Heart left ventricle (tissue), 16 donors: ENCODE results near the gene SIL1. TPM values are rescaled to one million over a fixed set of nuclear protein-coding genes. Genes with fewer than 3 reads are reported as not detected.

Experiments used
- ATAC-seq, 4 donors: fragments of 200-7000 bp; cut with Tn5 transposase; one replicate each; pipeline ENCODE4 v1.9.1; 2020 to 2022; ENCODE audit warnings: moderate library complexity in 4 of 4, mild to moderate bottlenecking in 3 of 4, moderate number of reproducible peaks in 1 of 4
- DNase-seq, 5 donors: peaks; one replicate each; pipeline ENCODE4 v3.0.0-alpha.2; 2020
- H3K27ac ChIP-seq, 12 donors: fragments of 200-600 bp; sonication (generic) in 4 of 12; one replicate each; pipeline versions ENCODE4 v1.5.0 to v1.8.0; 2016 to 2022; ENCODE audit warnings: mild to moderate bottlenecking in 2 of 12
- H3K27me3 ChIP-seq, 9 donors: fragments of 200-600 bp; sonication (generic) in 2 of 9; one replicate each; pipeline versions ENCODE4 v1.5.1 to v1.8.0; 2016 to 2022; ENCODE audit warnings: mild to moderate bottlenecking in 3 of 9
- H3K36me3 ChIP-seq, 9 donors: fragments of 200-600 bp; sonication (generic) in 2 of 9; one replicate each; pipeline versions ENCODE4 v1.5.0 to v1.8.0; 2018 to 2022; ENCODE audit warnings: mild to moderate bottlenecking in 2 of 9
- H3K4me1 ChIP-seq, 12 donors: fragments of 200-600 bp; sonication (generic) in 4 of 12; one replicate each; pipeline versions ENCODE4 v1.5.0 to v1.8.0; 2016 to 2022; ENCODE audit warnings: mild to moderate bottlenecking in 3 of 12
- H3K4me3 ChIP-seq, 12 donors: fragments of 200-600 bp; sonication (generic) in 4 of 12; one replicate each; pipeline versions ENCODE4 v1.5.0 to v1.8.0; 2017 to 2022; ENCODE audit warnings: mild to moderate bottlenecking in 9 of 12, moderate library complexity in 4 of 12
- H3K9me3 ChIP-seq, 12 donors: fragments of 200-600 bp; sonication (generic) in 4 of 12; one replicate each; pipeline versions ENCODE4 v1.5.0 to v1.8.0; 2016 to 2022; ENCODE audit warnings: mild to moderate bottlenecking in 1 of 12
- CTCF ChIP-seq, 12 donors: fragments of 200-600 bp; sonication (generic) in 4 of 12; IDR thresholded peaks; one replicate each; pipeline versions ENCODE4 v1.5.0 to v1.8.0; 2018 to 2022; ENCODE audit warnings: antibody characterized with exemption in 12 of 12, mild to moderate bottlenecking in 5 of 12
- POLR2A ChIP-seq, 2 donors: fragments of 450-650 bp; IDR thresholded peaks; one replicate each; pipeline ENCODE4 v1.6.1; 2017; ENCODE audit warnings: antibody characterized with exemption in 2 of 2, mild to moderate bottlenecking in 2 of 2, moderate library complexity in 2 of 2
- WGBS, 4 donors: extraction: QIAGEN DNeasy Blood & Tissue Kit in 2 of 4; methylation state at CpG; one replicate each; pipeline versions ENCODE4 v1.1.5 to v1.1.7; 2013 to 2018; 5-methylcytosine and 5-hydroxymethylcytosine counted together
- intact Hi-C, 10 donors: fragments of 100-400 bp; cut with DNase I; formaldehyde crosslinking; loops; one replicate each; pipeline versions ENCODE4 v1.11.1 to v1.14.2; 2022
- polyA plus RNA-seq, 2 donors: library from polyadenylated mRNA; stranded (reverse); fragments of 200-250 nt; gene quantifications; one replicate each; pipeline ENCODE4 v1.2.3, GENCODE V29; 2013
- total RNA-seq, 9 donors: library from RNA; depleted of rRNA in 2 of 9; stranded (reverse); fragments of >200 nt in 2 of 9; fragmentation: NEBNext Ultra II Directional in 3 of 9; extraction: Animal tissue kit (Norgen Biotek cat#: 25700) in 3 of 9; gene quantifications; one replicate each; pipeline versions ENCODE4 v1.1.0 to v1.2.4, GENCODE V29; 2016 to 2023
- donor health status: ischemic (EF 13 %, LVEDD 7.1; RV severe dilation, severe dysfunction).
- donor health status: healthy with polysubstance abuse.
- donor health status: DM: no; HTN: yes; CAD: no.
- donor health status: DM: no; HTN: no; CAD: no.
- donor health status: ischemic (EF 25% LVEDD 6.9; RV normal size, moderate dysfunction).
- donor health status: ischemic (EF 25% LVEDD 5.7; RV mildly dilated, moderate dysfunction).
- donor health status: healthy.
- donor health status: DM: yes; HTN: yes; CAD: no.
- donor health status: ischemic (EF 35%, LVEDD 5.7; RV mildly dilated, moderate dysfunction).
- donor health status: nonischemic (EF 11% LVEDD 7.7; RV severe dilation, severe dysfunction).
- donor health status: DM: yes; HTN: yes; CAD: no.
- donor health status: PGD.
- donor health status: ischemic (EF 29% LVEDD 5.4; RV normal size, mild dysfunction).
- donor health status: nonischemic (EF 23%, LVEDD 6.1; RV moderate dilation, normal function).

Gene SIL1
- total and polyA plus RNA-seq, 11 donors: 33.8 to 341 (median 40.2) TPM

GRCh38 chr5:138972230-138972629, 225.9 kb downstream of the SIL1 start:
- no peak for DNase-seq
- 78 to 86% (median 80%) methylated on average over 1 of the region's 1 CpG for WGBS, 4 donors
- peak overlapping the region in 10 of 12 donors; percentile 4 to 95 (median 82) for H3K27ac ChIP-seq
- TF ChIP-seq CTCF (IDR thresholded peaks at IDR 0.05) (no peak), POLR2A (IDR thresholded peaks at IDR 0.05) (no peak)
- intact Hi-C loops: loop anchor here in 1 of 10 donors (5.0 kb wide), 1 partner anchor 295 kb away; no protein-coding TSS in a partner anchor
- H3K4me1 ChIP-seq: peaks cover 0 to 82% (median 58%) of the 10 kb centered on the region in 12 donors
- no peaks in the 10 kb centered on the region for H3K9me3 ChIP-seq
- no peaks in the 10 kb centered on the region for H3K36me3 ChIP-seq
- ATAC-seq: peak in 2 of 4 donors; percentile 13 to 40
- H3K27me3 ChIP-seq: no peaks in the 10 kb centered on the region
- H3K4me3 ChIP-seq: no peak overlapping the region

GRCh38 chr5:138969323-138970002, 228.7 kb downstream of the SIL1 start:
- Histone ChIP-seq H3K9me3 (no peaks in the 10 kb centered on the region), H3K36me3 (no peaks in the 10 kb centered on the region), H3K4me1 (peaks cover 0 to 87% (median 48%) of the 10 kb centered on the region in 12 donors), H3K4me3 (no peak overlapping the region), H3K27ac (peak overlapping the region in 9 of 12 donors; percentile 25 to 87 (median 58)), H3K27me3 (no peaks in the 10 kb centered on the region)
- WGBS, 4 donors: 60 to 69% (median 64%) methylated on average over 5 of the region's 5 CpGs
- DNase-seq: peak in 2 of 5 donors; percentile 43 to 55
- no peak for TF ChIP-seq POLR2A (IDR thresholded peaks at IDR 0.05)
- TF ChIP-seq CTCF (IDR thresholded peaks at IDR 0.05): no peak
- peak in 3 of 4 donors; percentile 6 to 53 (median 50) for ATAC-seq
- intact Hi-C loops: loop anchor here in 1 of 10 donors (5.0 kb wide), 1 partner anchor 298 kb away; no protein-coding TSS in a partner anchor

- Histone ChIP-seq H3K4me1 (peaks cover 0 to 87% (median 39%) of the 10 kb centered on the region in 12 donors), H3K4me3 (no peak overlapping the region), H3K36me3 (no peaks in the 10 kb centered on the region), H3K27ac (peak overlapping the region in 9 of 12 donors; percentile 25 to 87 (median 58)), H3K27me3 (no peaks in the 10 kb centered on the region), H3K9me3 (no peaks in the 10 kb centered on the region)
- ATAC-seq: peak in 1 of 4 donors; percentile 12
- WGBS, 4 donors: 64 to 73% (median 67%) methylated on average over 4 of the region's 4 CpGs
- TF ChIP-seq POLR2A (IDR thresholded peaks at IDR 0.05) (no peak), CTCF (IDR thresholded peaks at IDR 0.05) (no peak)
- DNase-seq: no peak
- intact Hi-C loops: no loop called here
Observed at GRCh38 chr5:138968601-138969000, 229.6 kb downstream of the SIL1 start.

- TF ChIP-seq CTCF (IDR thresholded peaks at IDR 0.05) (no peak), POLR2A (IDR thresholded peaks at IDR 0.05) (no peak)
- Histone ChIP-seq H3K9me3 (no peaks in the 10 kb centered on the region), H3K27me3 (no peaks in the 10 kb centered on the region), H3K4me3 (no peak overlapping the region), H3K36me3 (no peaks in the 10 kb centered on the region), H3K4me1 (peaks cover 0 to 88% (median 33%) of the 10 kb centered on the region in 12 donors), H3K27ac (peak overlapping the region in 4 of 12 donors; percentile 17 to 71 (median 47))
- DNase-seq: peak in 1 of 5 donors; percentile 44
- 70 to 76% (median 74%) methylated on average over 9 to 10 of the region's 10 CpGs for WGBS, 4 donors
- peak in 3 of 4 donors; percentile 12 to 17 (median 14) for ATAC-seq
- intact Hi-C loops: no loop called here
Observed at GRCh38 chr5:138967791-138968448, 230.2 kb downstream of the SIL1 start.
